T-helper 1 cell treated with Interleukin-12 subunit alpha and Interleukin-12 subunit beta and Interleukin-4 antibody, amounts not matched to agents 30 ng/mL and 1 ng/mL, for 36 hours (primary cell): ENCODE results near the gene UBL4A. TPM values are rescaled to one million over a fixed set of nuclear protein-coding genes. Genes with fewer than 3 reads are reported as not detected.

ENCODE experiments used
- intact Hi-C: fragments of 100-400 bp; cut with micrococcal nuclease; formaldehyde crosslinking; loops from one replicate; pipeline ENCODE4 v1.15.1; 2024
- total RNA-seq: library from RNA; stranded (reverse); gene quantifications from 2 replicates; pipeline ENCODE4 v1.2.3, GENCODE V29; 2022

UBL4A gene
- total RNA-seq, 1 donor from 2014 or later, result 47.8 TPM

GRCh38 chrX:154441984-154442707 lies 44.3 kb downstream of the UBL4A start:
- intact Hi-C loops, result loop anchor here (5.0 kb wide), 1 partner anchor 75 kb away; the partner anchor contains the start of gene FAM3A

GRCh38 chrX:154441564-154441963 lies 44.9 kb downstream of the UBL4A start:
- intact Hi-C loops, result loop anchor here (5.0 kb wide), 1 partner anchor 76 kb away; the partner anchor contains the start of gene FAM3A

- intact Hi-C loops, result loop anchor here (5.0 kb wide), 1 partner anchor 77 kb away; the partner anchor contains the start of gene FAM3A
Measured at GRCh38 chrX:154440623-154441357, 45.6 kb downstream of the UBL4A start.

GRCh38 chrX:154439841-154440240 lies 46.6 kb downstream of the UBL4A start:
- intact Hi-C loops, result loop anchor here (5.0 kb wide), 2 partner anchors 43 to 77 kb away; partner anchors contain the start of genes FAM3A and RPL10

GRCh38 chrX:154437971-154438893 lies 48.2 kb downstream of the UBL4A start:
- intact Hi-C loops, result loop anchor here (2.0 to 5.0 kb wide), 5 partner anchors 21 to 69 kb away; partner anchors contain the start of genes LAGE3, PLXNA3, RPL10 and SLC10A3

- intact Hi-C loops, result loop anchor here (1.0 to 5.0 kb wide), 6 partner anchors 9 to 68 kb away; partner anchors contain the start of genes ATP6AP1, LAGE3, PLXNA3 and RPL10
Measured at GRCh38 chrX:154436983-154437752, 49.2 kb downstream of the UBL4A start, which contains the start of gene GDI1. Gene GDI1 (plus strand): TSS chrX:154437154. CDS start chrX:154437255, 101 bp downstream.

- intact Hi-C loops, result loop anchor here (1.0 to 5.0 kb wide), 6 partner anchors 8 to 68 kb away; partner anchors contain the start of genes ATP6AP1, LAGE3, PLXNA3 and RPL10
Measured at GRCh38 chrX:154436374-154436982, 49.9 kb downstream of the UBL4A start.

- intact Hi-C loops, result loop anchor here (5.0 kb wide), 1 partner anchor 38 kb away; the partner anchor contains the start of gene RPL10
Measured at GRCh38 chrX:154435171-154435733, 51.2 kb downstream of the UBL4A start.

- intact Hi-C loops, result loop anchor here (5.0 kb wide), 1 partner anchor 37 kb away; the partner anchor contains the start of gene RPL10
Measured at GRCh38 chrX:154434394-154435168, 51.8 kb downstream of the UBL4A start.

Other genes starting within 250 kb of the UBL4A start
- not detected in 2 replicates for gene OPN1MW3, start 229.0 kb downstream of the UBL4A start, total RNA-seq
- not detected in 2 replicates for gene TEX28, start 191.5 kb downstream of the UBL4A start, total RNA-seq
- gene TKTL1, start 190.8 kb downstream of the UBL4A start, total RNA-seq, result 1.1 and 1.5 TPM in 2 replicates
- 1,498 and 1,525 TPM in 2 replicates for gene FLNA, start 112.0 kb downstream of the UBL4A start, total RNA-seq
- gene EMD, start 107.3 kb downstream of the UBL4A start, total RNA-seq, result 55.9 and 60.2 TPM in 2 replicates
- gene RPL10, start 88.2 kb downstream of the UBL4A start, total RNA-seq, result 2,525 and 2,615 TPM in 2 replicates
- 17.3 and 21.8 TPM in 2 replicates for gene DNASE1L1, start 77.4 kb downstream of the UBL4A start, total RNA-seq
- 91.3 and 91.8 TPM in 2 replicates for gene TAFAZZIN, start 75.1 kb downstream of the UBL4A start, total RNA-seq
- 61.3 and 63.8 TPM in 2 replicates for gene ATP6AP1, start 57.9 kb downstream of the UBL4A start, total RNA-seq
- gene GDI1, start 49.5 kb downstream of the UBL4A start, total RNA-seq, result 119 TPM in 2 replicates
- gene FAM50A, start 42.5 kb downstream of the UBL4A start, total RNA-seq, result 85.2 and 90.9 TPM in 2 replicates
- 37.3 and 43.8 TPM in 2 replicates for gene PLXNA3, start 28.3 kb downstream of the UBL4A start, total RNA-seq
- 56.8 and 58.6 TPM in 2 replicates for gene LAGE3, start 7.3 kb downstream of the UBL4A start, total RNA-seq
- 23.4 and 25.2 TPM in 2 replicates for gene SLC10A3, start 4.0 kb upstream of the UBL4A start, total RNA-seq
- 30.9 and 31.0 TPM in 2 replicates for gene FAM3A, start 29.6 kb upstream of the UBL4A start, total RNA-seq
- 70.1 and 72.7 TPM in 2 replicates for gene G6PD, start 60.2 kb upstream of the UBL4A start, total RNA-seq
- 47.7 and 47.9 TPM in 2 replicates for gene IKBKG, start 61.0 kb upstream of the UBL4A start, total RNA-seq
- not detected in 2 replicates for gene CTAG1A, start 98.5 kb upstream of the UBL4A start, total RNA-seq
- not detected in 2 replicates for gene CTAG1B, start 132.7 kb upstream of the UBL4A start, total RNA-seq
- gene CTAG2, start 167.0 kb upstream of the UBL4A start, total RNA-seq, result not detected in 2 replicates